Measurements from ENCODE around the gene TUBA4A. TPM values are rescaled to one million over a fixed set of nuclear protein-coding genes. Genes with fewer than 3 reads are reported as not detected.
A peak's percentile ranks its signal among the peaks of the same experiment; 100 is the strongest.

Gene TUBA4A
- total and polyA plus RNA-seq, 10 of the 15 experiments (the other 5 are each of a cell fraction or from before 2014, with no cell fraction given) = 58.2 to 325 (median 134) TPM

GRCh38 chr2:219206328-219207133 is 47.2 kb downstream of the TUBA4A start, which contains the start of gene ZFAND2B (continued):
- TF ChIP-seq GATAD2B (conservative IDR thresholded peaks at IDR 0.05; ENCODE audit: low read depth) (peak; percentile 75), PML (IDR thresholded peaks at IDR 0.05; ENCODE audit: low read length) (peak; percentile 96), RBBP5 (conservative IDR thresholded peaks at IDR 0.05) (no peak), MYC (IDR thresholded peaks at IDR 0.05; ENCODE audit: insufficient read depth, insufficient read length, insufficient replicate concordance, low read length, severe bottlenecking) (no peak), SMAD5 (IDR thresholded peaks at IDR 0.05; ENCODE audit: low read depth) (peak; percentile 92; the same call in 1 of the 2 replicates), POLR2A (IDR thresholded peaks at IDR 0.05; ENCODE audit: low read depth, low read length) (peak; percentile 99), CEBPZ (IDR thresholded peaks at IDR 0.05; ENCODE audit: low read depth, low read length) (no peak), TCF12 (IDR thresholded peaks at IDR 0.05; ENCODE audit: low read depth, low read length) (peak; percentile 34; the same call in 1 of the 2 replicates), ESRRA (IDR thresholded peaks at IDR 0.05; ENCODE audit: low read length) (no peak), CBX3 (IDR thresholded peaks at IDR 0.05; ENCODE audit: borderline replicate concordance, low read depth) (no peak), ZBED1 (IDR thresholded peaks at IDR 0.05; ENCODE audit: borderline replicate concordance) (no peak; the same call in 1 of the 2 replicates), JUNB (IDR thresholded peaks at IDR 0.05) (no peak), BCL3 (IDR thresholded peaks at IDR 0.05; ENCODE audit: borderline replicate concordance, insufficient read depth, low read depth, low read length, poor library complexity, severe bottlenecking) (no peak), ATF2 (IDR thresholded peaks at IDR 0.05; ENCODE audit: low read length) (no peak), WRNIP1 (IDR thresholded peaks at IDR 0.05; ENCODE audit: borderline replicate concordance, low read depth, low read length) (no peak), NR2C2 (IDR thresholded peaks at IDR 0.05; ENCODE audit: borderline replicate concordance, control insufficient read depth, insufficient read length, low read depth) (no peak), E2F8 (IDR thresholded peaks at IDR 0.05; ENCODE audit: low read depth, partially characterized antibody) (no peak), ZNF217 (IDR thresholded peaks at IDR 0.05) (no peak), ZBTB33 (IDR thresholded peaks at IDR 0.05) (no peak)

All from GM12878 (cell line).